DOHH2 (cell line): ENCODE data around the gene ST3GAL5.

Experiments
- CTCF ChIP-seq: fragments of 200-600 bp; sonication (generic); IDR thresholded peaks from one replicate; pipeline ENCODE4 v1.5.1; 2014; ENCODE audit warnings: antibody characterized with exemption, mild to moderate bottlenecking, low read depth, low read length; ENCODE audit not compliant: poor library complexity, severe bottlenecking
- EZH2phosphoT487 ChIP-seq: fragments of 200-600 bp; sonication (generic); IDR thresholded peaks from 2 replicates; pipeline ENCODE4 v1.6.1; 2017; ENCODE audit warnings: borderline replicate concordance, mild to moderate bottlenecking, antibody characterized with exemption, low read length, moderate library complexity, mixed read lengths

- TF ChIP-seq EZH2phosphoT487 (no peak), CTCF (no peak)
These were observed 98.8 kb downstream of the ST3GAL5 start for GRCh38 chr2:85790032-85790431.
